Sigmoid colon (tissue), 4 donors: ENCODE measurements around the gene DCBLD2.

Source experiments
- EP300 ChIP-seq, 4 donors: sonication (generic); formaldehyde crosslinking; IDR thresholded peaks; one replicate each; pipeline ENCODE4 v1.6.1; 2017; ENCODE audit warnings: antibody characterized with exemption in 4 of 4
- POLR2A ChIP-seq, 2 donors: fragments of 450-650 bp; IDR thresholded peaks; one replicate each; pipeline ENCODE4 v1.6.1; 2016; ENCODE audit warnings: antibody characterized with exemption in 2 of 2, mild to moderate bottlenecking in 2 of 2, moderate library complexity in 2 of 2
- POLR2AphosphoS5 ChIP-seq, 4 donors: sonication (generic); formaldehyde crosslinking; IDR thresholded peaks; one replicate each; pipeline ENCODE4 v1.6.1; 2017; ENCODE audit warnings: antibody characterized with exemption in 4 of 4
- TF ChIP-seq, protein P1 (sequence below), 4 experiments: fragments of 450-650 bp in 3 of 4; fragments of 200-600 bp in 1 of 4; IDR thresholded peaks; one replicate each; pipeline ENCODE4 v1.5.1; 2016 to 2019; ENCODE audit warnings: antibody characterized with exemption in 4 of 4, mild to moderate bottlenecking in 3 of 4, moderate library complexity in 2 of 4

DNA sequence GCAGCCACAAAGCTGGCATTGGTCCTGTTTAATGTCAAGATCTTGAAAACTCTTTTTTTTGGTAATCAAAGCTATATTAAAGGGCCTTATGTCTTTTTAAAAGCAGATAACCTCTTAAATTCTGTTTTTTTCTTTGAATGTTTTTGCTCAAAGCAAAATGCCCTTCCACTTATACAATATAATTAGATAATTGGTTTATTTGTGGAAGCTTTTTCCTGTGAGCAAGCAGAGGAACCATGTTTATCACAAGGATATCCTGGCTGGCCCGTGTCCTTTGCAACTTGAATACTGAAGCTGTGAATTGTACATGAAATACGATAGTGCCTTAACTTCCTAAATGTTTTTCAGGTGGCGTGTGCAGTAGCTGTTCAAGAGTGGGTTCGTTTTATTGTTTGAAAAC is 135.8 kb downstream of the DCBLD2 start:
- TF ChIP-seq, protein P1, sequence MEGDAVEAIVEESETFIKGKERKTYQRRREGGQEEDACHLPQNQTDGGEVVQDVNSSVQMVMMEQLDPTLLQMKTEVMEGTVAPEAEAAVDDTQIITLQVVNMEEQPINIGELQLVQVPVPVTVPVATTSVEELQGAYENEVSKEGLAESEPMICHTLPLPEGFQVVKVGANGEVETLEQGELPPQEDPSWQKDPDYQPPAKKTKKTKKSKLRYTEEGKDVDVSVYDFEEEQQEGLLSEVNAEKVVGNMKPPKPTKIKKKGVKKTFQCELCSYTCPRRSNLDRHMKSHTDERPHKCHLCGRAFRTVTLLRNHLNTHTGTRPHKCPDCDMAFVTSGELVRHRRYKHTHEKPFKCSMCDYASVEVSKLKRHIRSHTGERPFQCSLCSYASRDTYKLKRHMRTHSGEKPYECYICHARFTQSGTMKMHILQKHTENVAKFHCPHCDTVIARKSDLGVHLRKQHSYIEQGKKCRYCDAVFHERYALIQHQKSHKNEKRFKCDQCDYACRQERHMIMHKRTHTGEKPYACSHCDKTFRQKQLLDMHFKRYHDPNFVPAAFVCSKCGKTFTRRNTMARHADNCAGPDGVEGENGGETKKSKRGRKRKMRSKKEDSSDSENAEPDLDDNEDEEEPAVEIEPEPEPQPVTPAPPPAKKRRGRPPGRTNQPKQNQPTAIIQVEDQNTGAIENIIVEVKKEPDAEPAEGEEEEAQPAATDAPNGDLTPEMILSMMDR (IDR thresholded peaks at IDR 0.05), result no peak
- TF ChIP-seq POLR2AphosphoS5 (IDR thresholded peaks at IDR 0.05) (no peak), POLR2A (IDR thresholded peaks at IDR 0.05) (no peak), EP300 (IDR thresholded peaks at IDR 0.05) (no peak)
